IMR-90 (cell line): ENCODE data around the gene GPI.

ENCODE experiments used
- CEBPB ChIP-seq: IDR thresholded peaks from 2 replicates; pipeline ENCODE4 v1.6.1; 2012; ENCODE audit warnings: low read depth, low read length, improper control_type of control experiment
- CTCF ChIP-seq: conservative IDR thresholded peaks from 2 replicates; pipeline ENCODE4 v1.5.1; 2012; ENCODE audit warnings: mild to moderate bottlenecking, low read depth, low read length, improper control_type of control experiment
- FOS ChIP-seq: fragments of 150-350 bp; IDR thresholded peaks from 2 replicates; pipeline ENCODE4 v1.6.1; 2016; ENCODE audit warnings: low read depth, low read length
- MAFK ChIP-seq: IDR thresholded peaks from 2 replicates; pipeline ENCODE4 v1.6.1; 2012; ENCODE audit warnings: low read depth, low read length, improper control_type of control experiment
- NFE2L2 ChIP-seq: fragments of 150-350 bp; IDR thresholded peaks from 2 replicates; pipeline ENCODE4 v1.6.1; 2016; ENCODE audit warnings: low read depth, mild to moderate bottlenecking, low read length
- POLR2A ChIP-seq: IDR thresholded peaks from 2 replicates; pipeline ENCODE4 v1.6.1; 2012; ENCODE audit warnings: mild to moderate bottlenecking, low read depth, low read length
- RAD21 ChIP-seq: IDR thresholded peaks from 2 replicates; pipeline ENCODE4 v1.6.1; 2012; ENCODE audit warnings: low read length, improper control_type of control experiment
- RCOR1 ChIP-seq: IDR thresholded peaks from 2 replicates; pipeline ENCODE4 v1.6.1; 2012; ENCODE audit warnings: mild to moderate bottlenecking, low read length, improper control_type of control experiment; ENCODE audit not compliant: insufficient replicate concordance
- RFX5 ChIP-seq: IDR thresholded peaks from 2 replicates; pipeline ENCODE4 v1.8.0; 2012; ENCODE audit warnings: low read depth, mild to moderate bottlenecking, low read length, moderate library complexity
- SMC3 ChIP-seq: fragments of 150-350 bp; IDR thresholded peaks from 2 replicates; pipeline ENCODE4 v1.6.1; 2016; ENCODE audit warnings: low read depth, mild to moderate bottlenecking, antibody characterized with exemption, low read length, moderate library complexity

- TF ChIP-seq CTCF (no peak), RFX5 (no peak), NFE2L2 (no peak), RCOR1 (no peak), RAD21 (no peak), POLR2A (no peak), FOS (no peak), MAFK (no peak), SMC3 (no peak), CEBPB (no peak)
These were observed 37.1 kb upstream of the GPI start for GRCh38 chr19:34327851-34328250.
